ENCODE measurements around the gene RNF220.

DNA sequence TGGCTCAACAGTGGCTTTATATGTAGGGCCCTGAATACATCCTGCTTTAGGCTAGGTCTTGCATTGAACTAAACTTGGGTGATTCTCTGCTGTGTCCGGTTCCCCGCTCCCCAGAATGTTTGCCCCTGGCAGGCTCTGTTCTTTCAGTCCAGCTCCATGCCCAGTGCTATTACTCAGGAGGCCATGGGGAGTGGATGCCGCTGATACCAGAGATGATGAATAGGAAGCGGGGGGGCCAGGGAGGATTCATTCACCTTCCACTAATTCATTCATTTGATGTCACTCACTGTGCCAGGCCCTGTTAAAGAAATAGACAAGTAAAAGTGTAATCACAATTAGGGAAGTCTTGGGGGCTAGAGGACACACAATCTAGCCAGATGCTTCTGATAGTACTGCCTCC lies 185.4 kb downstream of the RNF220 start:
- TF ChIP-seq, protein P1, sequence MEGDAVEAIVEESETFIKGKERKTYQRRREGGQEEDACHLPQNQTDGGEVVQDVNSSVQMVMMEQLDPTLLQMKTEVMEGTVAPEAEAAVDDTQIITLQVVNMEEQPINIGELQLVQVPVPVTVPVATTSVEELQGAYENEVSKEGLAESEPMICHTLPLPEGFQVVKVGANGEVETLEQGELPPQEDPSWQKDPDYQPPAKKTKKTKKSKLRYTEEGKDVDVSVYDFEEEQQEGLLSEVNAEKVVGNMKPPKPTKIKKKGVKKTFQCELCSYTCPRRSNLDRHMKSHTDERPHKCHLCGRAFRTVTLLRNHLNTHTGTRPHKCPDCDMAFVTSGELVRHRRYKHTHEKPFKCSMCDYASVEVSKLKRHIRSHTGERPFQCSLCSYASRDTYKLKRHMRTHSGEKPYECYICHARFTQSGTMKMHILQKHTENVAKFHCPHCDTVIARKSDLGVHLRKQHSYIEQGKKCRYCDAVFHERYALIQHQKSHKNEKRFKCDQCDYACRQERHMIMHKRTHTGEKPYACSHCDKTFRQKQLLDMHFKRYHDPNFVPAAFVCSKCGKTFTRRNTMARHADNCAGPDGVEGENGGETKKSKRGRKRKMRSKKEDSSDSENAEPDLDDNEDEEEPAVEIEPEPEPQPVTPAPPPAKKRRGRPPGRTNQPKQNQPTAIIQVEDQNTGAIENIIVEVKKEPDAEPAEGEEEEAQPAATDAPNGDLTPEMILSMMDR (IDR thresholded peaks at IDR 0.05), result no peak
- TF ChIP-seq, protein P2, sequence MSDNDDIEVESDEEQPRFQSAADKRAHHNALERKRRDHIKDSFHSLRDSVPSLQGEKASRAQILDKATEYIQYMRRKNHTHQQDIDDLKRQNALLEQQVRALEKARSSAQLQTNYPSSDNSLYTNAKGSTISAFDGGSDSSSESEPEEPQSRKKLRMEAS (IDR thresholded peaks at IDR 0.05; ENCODE audit: low read depth), result no peak
- no peak for TF ChIP-seq JUND (IDR thresholded peaks at IDR 0.05)
- no peak for TF ChIP-seq GATA2 (CRISPR knock-in tag; IDR thresholded peaks at IDR 0.05)
- TF ChIP-seq RAD21 (IDR thresholded peaks at IDR 0.05; ENCODE audit: low read length), result no peak
- TF ChIP-seq FOSL2 (IDR thresholded peaks at IDR 0.05; ENCODE audit: borderline replicate concordance, low read depth), result no peak
- TF ChIP-seq FOXM1 (IDR thresholded peaks at IDR 0.05; ENCODE audit: low read depth), result no peak
- TF ChIP-seq YY1 (IDR thresholded peaks at IDR 0.05; ENCODE audit: low read depth), result no peak
- TF ChIP-seq, protein P3, sequence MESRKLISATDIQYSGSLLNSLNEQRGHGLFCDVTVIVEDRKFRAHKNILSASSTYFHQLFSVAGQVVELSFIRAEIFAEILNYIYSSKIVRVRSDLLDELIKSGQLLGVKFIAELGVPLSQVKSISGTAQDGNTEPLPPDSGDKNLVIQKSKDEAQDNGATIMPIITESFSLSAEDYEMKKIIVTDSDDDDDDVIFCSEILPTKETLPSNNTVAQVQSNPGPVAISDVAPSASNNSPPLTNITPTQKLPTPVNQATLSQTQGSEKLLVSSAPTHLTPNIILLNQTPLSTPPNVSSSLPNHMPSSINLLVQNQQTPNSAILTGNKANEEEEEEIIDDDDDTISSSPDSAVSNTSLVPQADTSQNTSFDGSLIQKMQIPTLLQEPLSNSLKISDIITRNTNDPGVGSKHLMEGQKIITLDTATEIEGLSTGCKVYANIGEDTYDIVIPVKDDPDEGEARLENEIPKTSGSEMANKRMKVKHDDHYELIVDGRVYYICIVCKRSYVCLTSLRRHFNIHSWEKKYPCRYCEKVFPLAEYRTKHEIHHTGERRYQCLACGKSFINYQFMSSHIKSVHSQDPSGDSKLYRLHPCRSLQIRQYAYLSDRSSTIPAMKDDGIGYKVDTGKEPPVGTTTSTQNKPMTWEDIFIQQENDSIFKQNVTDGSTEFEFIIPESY (IDR thresholded peaks at IDR 0.05; ENCODE audit: borderline replicate concordance, low read depth), result no peak
- no peak for TF ChIP-seq GABPA (IDR thresholded peaks at IDR 0.05; ENCODE audit: low read depth)

Data from SK-N-SH (cell line).